Subcutaneous adipose tissue (tissue), 4 donors: ENCODE measurements around the gene WDR31. TPM values are rescaled to one million over a fixed set of nuclear protein-coding genes. Genes with fewer than 3 reads are reported as not detected.

Experiments
- total RNA-seq, 4 donors: library from RNA; depleted of rRNA; stranded (reverse); fragments of >200 nt; gene quantifications; one replicate each; pipeline ENCODE4 v1.1.0, GENCODE V29; 2016
- TF ChIP-seq, protein P1 (sequence below): fragments of 450-650 bp; IDR thresholded peaks from one replicate; pipeline ENCODE4 v1.5.1; 2016; ENCODE audit warnings: low read depth, mild to moderate bottlenecking, control low read depth, antibody characterized with exemption, moderate library complexity

WDR31 gene
- total RNA-seq, 4 donors from 2014 or later: 1.4 to 5.7 (median 2.3) TPM

DNA sequence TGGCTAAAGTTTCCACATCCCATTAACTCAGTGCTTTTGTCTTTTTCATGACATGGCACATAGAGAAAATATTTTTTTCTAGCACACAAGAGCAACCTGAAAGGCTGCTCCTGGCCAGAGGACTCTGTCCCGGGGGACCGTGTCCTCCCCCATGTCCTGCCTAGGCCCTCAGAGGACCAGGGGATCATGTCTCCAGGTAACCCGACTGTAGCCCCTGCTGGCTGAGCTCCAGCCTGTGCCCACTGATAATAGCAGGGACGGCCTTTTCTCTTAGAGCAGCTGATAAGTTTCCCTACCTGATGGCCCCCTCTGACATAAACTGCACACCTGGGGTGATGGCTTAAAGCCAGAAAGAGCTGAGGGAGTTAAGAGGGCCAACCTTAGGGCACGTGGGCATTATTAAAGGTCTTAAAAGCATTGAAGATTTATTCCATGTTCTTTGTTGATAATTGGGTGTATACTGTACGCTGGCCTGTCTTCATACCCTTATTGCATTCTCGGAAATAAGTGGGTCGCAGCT, 30.8 kb upstream of the WDR31 start:
- TF ChIP-seq, protein P1, sequence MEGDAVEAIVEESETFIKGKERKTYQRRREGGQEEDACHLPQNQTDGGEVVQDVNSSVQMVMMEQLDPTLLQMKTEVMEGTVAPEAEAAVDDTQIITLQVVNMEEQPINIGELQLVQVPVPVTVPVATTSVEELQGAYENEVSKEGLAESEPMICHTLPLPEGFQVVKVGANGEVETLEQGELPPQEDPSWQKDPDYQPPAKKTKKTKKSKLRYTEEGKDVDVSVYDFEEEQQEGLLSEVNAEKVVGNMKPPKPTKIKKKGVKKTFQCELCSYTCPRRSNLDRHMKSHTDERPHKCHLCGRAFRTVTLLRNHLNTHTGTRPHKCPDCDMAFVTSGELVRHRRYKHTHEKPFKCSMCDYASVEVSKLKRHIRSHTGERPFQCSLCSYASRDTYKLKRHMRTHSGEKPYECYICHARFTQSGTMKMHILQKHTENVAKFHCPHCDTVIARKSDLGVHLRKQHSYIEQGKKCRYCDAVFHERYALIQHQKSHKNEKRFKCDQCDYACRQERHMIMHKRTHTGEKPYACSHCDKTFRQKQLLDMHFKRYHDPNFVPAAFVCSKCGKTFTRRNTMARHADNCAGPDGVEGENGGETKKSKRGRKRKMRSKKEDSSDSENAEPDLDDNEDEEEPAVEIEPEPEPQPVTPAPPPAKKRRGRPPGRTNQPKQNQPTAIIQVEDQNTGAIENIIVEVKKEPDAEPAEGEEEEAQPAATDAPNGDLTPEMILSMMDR: no peak

DNA sequence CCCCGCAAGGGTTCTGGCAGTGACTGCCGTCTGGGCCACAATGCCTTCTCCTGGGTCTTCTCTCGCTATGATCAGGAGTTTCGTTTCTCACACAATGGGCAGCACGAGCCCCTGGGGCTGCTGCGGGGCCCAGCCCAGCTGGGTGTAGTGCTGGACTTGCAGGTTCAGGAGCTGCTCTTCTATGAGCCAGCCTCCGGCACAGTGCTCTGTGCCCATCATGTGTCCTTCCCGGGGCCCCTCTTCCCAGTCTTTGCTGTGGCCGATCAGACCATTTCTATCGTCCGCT, 29.7 kb upstream of the WDR31 start:
- TF ChIP-seq, protein P1: no peak

DNA sequence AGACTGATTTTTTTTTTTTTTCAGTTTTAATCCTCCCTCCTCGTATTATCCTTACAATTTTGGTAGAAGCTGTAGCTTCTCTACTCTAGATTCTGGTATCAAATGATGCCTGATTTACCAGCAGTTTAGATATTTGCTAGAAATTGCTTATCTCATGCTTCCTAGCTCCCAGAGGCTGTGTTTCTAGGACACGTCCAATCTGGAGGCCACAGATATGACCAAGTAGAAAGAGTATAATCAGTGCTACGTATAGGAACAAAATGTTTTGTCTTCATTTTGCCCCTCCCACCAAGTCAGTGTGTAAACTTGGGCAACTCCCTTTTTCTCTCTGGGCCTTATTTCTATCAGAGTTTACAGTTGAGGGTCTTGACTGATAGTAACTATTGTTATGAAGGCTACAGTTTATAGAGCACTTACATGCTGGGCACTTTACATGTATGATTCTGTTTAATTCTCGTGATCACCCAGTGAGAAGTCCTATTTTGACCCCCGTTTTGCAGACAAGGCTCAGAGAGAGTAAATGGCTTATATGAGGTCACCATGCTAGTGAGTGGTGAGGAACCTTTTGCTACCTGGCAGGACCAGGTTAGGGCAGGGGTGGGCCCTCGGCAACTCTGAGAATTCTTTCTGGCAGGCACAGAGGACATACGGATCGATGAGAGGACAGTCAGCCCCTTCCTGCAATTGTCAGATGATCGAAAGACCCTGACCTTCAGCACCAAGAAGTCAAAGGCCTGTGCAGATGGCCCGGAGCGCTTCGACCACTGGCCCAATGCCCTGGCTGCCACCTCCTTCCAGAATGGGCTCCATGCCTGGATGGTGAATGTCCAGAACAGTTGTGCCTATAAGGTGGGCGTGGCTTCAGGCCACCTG, 29.1 kb upstream of the WDR31 start:
- TF ChIP-seq, protein P1: no peak

GRCh38 chr9:113368348-113368981, 28.4 kb upstream of the WDR31 start:
- TF ChIP-seq, protein P1: no peak

DNA sequence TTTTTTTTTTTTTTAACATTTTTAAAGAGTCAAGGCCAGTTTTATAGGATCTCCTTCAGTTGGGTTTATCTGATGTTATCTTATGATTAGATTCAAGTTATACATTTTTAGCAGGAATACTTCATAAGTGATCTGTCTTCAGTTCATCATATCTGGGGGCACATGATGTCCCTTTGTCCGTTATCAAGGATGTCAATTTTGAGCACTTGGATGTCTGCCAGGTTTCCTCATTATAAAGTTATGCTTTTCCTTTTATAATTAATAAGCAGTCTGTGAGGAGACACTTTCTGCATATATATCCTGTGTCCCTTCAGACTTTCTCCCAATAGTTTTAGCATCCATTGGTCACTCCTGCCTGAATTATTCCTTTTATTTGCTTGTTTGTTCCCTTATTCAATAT, 24.9 kb upstream of the WDR31 start:
- TF ChIP-seq, protein P1: no peak

GRCh38 chr9:113363336-113363735, 23.3 kb upstream of the WDR31 start:
- TF ChIP-seq, protein P1: no peak

GRCh38 chr9:113361304-113362018, 21.4 kb upstream of the WDR31 start:
- TF ChIP-seq, protein P1: no peak
